GM21515 (cell line): ENCODE measurements around the gene SEC23A.
"Not testable (repeated sequence)": the region's sequence is repeated elsewhere in the genome, so short reads cannot be mapped to it uniquely, and the experiment has no call there.

ENCODE experiments used
- ATAC-seq: cut with Tn5 transposase; IDR thresholded peaks from one replicate; pipeline ENCODE4 v1.9.1; 2021; ENCODE audit not compliant: unreplicated experiment

The SEC23A gene

DNA sequence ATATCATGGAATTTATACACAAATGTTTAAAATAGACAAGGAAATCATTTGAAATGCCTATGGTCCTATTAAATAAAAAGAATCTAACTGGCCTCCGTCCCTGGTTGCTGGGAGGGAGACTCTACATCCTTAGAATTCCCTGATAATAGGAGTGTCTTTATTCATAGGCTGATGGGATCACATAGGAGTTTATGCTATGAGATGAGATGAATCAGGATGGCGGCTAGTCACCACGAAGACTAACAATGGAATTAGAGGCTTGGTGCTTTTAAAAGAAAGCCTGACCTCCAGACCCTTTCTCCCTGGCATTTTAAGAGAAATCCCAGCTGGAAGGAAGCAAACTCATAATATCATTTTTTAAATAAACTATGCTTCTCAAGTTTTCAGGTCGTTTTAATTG, 69.7 kb downstream of the SEC23A start:
- no peak for ATAC-seq

DNA sequence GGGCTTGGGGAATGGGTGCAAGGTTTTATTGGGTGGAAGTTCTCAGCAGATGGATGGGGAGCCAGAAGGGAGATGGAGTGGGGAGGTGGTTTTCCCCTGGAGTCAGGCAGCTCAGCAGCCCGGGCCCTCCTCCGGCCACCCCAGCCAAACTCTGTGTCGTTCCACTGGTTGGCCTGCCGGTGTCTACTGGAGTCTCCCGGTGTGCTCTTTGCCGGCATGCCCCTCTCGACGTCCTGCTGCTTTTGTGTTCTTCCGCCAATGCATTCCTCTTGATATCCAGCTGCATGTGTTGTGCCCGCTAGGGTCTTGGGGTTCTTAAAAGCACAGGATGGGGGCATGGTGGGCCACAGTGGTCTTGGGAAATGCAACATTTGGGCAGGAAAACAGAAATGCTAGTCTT, 72.8 kb downstream of the SEC23A start:
- ATAC-seq: no peak

DNA sequence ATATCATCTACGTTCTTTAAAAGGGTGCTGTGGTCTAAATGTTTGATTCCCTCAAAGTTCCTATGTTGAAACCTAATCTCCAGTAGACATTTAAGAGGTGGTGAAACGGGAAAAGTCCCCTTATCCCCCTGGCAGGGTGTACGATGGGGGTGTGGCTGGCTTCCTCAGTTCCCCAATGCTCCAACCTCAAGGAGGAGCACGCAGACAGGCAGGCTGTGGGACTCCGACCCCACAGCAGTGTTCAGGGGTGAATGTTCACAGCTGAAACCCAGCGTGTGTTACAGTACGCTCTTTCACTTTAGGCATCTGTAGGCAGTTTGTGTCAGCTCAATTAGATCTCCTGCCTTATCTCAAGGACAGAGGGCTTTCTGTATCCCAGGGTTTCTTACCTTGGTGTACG, 73.2 kb downstream of the SEC23A start:
- ATAC-seq: no peak

DNA sequence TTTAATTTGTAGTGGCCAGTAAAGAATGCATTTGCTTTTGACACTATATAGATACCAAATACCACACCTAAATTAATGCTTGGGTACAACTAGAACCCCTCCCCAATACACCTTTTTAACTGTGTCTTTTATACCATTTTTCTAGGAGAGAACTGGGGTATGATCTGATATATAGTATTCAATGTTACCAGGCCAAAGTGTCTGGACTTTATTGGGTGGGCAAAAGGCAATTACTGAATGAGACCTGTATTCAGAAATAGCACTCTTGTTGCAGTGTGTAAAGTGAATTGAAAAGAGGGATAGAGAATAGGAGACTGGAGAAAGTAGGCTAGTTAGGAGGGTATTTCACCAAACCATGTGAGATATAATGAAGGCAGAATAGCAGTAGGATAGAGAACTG, 74.4 kb downstream of the SEC23A start:
- ATAC-seq: no peak

DNA sequence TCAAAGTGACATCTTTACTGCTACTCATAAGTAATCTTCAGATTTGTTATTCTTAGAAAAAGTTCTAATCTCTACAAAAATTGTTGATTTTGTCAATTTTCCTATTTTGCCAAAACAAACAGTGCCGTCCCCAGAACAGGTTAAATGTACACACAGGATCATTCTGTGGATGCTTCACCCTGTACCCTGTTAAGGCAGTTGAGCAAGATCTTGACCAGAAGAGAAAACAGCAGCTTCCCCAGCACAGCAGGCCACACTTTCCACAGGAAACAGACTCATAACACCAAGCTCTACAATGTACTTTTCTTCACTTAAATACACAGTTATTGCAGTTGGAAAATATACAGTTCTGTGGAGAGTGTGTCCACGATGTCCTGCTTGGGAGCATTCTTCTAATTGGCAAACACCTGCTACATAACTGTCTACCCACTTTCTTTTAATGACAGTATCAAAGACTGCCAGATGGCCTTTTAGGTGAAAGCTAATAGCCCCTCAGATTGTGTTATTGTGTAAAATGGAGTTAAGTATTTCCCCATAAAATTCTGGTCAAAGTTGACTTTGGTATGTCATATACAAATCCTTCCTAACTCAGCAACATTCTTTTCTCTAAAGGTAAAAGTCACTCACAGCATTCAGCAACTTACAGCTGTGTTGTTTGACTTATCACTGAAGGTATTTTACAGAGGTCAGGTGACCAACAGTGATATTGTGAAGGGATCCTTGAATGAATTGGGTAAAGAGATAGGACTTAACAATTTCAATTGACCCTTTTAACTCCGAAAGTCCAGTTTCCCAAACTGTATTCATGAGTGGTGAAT, 77.0 kb downstream of the SEC23A start:
- ATAC-seq: no peak

DNA sequence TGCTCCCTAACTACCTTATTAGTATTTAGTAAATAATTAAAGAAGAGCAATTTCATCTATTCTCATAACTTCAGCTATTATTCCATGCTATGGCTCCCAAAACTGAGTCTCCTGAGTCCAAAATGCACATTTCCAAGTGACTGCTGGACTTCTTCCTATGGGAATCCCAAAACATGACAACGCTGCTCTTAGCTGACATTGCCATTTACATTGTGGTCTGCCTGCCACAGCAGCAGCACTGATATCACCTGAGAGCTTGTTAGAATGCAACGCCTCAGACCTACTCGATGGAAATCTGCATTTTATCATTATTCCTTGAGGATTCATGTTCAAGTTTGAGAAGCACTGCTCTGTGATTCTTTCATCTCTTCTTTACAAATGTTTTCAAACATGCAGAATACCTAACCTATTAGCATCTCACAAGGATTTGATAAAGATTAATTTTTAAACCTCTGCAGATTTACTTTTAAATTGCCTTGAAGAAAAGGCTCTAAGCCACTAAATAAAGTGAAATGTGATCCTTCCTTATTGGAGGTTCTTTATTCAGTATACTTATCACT, 77.7 kb downstream of the SEC23A start:
- ATAC-seq: no peak

DNA sequence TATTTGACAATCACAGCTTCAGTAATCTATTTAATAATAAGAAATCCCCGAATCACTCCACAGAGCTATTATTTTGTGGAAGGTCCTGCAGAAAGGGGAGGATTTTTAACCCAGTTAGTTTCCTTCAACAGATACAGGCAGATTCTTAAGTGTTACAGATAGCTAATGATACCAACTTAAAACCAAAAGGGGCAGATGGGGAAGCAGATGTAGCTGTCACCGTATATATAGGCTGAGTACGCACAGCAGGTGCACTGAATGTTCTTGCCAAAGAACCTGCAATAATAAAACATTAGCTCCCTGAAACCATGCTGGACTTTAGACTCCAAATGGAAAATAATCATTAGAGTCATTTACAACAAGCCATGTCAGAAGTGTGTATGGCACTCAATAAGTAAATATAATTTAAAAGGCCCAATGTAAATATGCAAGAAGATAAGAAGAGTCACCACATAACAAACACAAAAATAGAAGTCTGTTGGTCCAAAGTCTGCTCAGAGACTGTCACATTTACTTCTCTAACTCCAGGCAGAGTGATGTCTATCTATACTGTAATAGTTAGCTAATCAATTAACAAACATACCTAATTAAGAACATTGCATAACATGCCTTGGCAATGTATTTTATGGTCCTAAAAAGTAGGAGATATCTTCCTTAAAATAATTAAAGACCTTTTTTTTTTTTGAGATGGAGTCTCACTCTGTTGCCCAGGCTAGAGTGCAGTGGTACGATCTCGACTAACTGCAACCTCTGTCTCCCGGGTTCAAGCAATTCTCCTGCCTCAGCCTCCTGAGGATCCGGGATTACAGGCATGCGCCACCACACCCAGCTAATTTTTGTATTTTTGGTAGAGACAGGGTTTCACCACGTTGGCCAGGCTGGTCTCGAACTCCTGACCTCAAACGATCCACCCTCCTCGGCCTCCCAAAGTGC, 78.8 kb downstream of the SEC23A start:
- ATAC-seq: no peak

DNA sequence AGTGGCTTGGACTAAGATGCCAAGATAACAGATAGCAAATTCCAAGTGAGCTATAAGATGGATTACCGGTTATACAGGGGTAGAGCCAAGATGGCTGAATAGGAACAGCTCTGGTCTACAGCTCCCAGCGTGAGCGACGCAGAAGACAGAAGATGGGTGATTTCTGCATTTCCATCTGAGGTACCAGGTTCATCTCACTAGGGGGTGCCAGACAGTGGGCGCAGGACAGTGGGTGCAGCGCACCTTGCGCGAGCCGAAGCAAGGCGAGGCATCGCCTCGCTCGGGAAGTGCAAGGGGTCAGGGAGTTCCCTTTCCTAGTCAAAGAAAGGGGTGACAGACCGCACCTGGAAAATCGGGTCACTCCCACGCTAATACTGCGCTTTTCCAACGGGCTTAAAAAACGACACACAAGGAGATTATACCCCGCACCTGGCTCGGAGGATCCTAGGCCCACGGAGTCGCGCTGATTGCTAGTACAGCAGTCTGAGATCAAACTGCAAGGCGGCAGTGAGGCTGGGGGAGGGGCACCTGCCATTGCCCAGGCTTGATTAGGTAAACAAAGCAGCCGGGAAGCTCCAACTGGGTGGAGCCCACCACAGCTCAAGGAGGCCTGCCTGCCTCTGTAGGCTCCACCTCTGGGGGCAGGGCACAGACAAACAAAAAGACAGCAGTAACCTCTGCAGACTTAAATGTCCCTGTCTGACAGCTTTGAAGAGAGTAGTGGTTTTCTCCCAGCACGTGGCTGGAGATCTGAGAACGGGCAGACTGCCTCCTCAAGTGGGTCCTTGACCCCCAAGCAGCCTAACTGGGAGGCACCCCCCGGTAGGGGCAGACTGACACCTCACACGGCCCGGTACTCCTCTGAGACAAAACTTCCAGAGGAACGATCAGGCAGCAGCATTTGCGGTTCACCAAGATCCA, 85.7 kb downstream of the SEC23A start:
- not testable (repeated sequence) for ATAC-seq

DNA sequence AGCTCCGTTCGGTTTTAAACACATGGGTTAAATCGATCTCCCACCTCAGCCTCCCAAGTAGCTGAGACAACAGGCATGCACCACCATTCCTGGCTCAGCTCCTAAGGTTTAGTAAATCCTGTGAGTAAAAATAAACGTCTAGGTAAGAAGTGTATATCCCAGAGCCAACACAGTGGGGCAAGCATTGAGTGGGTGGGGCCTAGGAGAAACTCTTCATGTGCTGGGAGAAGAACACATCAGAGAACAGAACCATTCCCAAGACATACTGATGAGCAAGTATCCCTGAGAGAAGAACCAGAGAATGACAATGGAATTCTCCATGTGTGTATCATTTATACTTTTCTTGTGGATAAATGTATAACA, 86.3 kb downstream of the SEC23A start:
- no peak for ATAC-seq

DNA sequence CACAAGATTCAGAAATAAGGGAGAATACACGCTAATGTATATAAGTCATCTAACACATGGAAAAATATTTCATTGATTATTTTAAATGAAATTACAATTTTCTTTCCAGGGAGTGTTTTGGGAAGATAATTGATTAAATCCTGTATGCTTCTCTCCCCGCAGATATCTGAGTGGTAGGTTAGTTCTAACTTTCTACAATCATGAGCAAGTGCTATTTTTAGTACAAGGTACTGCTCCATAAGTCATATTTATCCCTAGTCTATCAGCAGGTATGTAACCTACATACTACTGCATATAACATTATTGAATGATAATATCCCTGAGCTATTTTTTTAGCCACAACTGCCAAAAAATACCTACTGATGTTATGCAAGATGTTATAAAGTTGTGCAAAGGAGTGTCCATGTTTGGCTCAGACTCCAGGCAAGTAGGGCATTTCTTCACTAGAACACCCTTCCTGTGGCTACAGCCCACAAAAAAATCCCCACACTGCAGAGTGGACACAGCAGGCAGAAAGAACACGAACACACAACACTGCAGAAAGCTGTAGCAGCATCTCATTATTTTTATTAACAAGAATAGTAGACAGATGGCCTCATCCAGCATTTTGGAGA, 87.0 kb downstream of the SEC23A start:
- ATAC-seq: no peak

DNA sequence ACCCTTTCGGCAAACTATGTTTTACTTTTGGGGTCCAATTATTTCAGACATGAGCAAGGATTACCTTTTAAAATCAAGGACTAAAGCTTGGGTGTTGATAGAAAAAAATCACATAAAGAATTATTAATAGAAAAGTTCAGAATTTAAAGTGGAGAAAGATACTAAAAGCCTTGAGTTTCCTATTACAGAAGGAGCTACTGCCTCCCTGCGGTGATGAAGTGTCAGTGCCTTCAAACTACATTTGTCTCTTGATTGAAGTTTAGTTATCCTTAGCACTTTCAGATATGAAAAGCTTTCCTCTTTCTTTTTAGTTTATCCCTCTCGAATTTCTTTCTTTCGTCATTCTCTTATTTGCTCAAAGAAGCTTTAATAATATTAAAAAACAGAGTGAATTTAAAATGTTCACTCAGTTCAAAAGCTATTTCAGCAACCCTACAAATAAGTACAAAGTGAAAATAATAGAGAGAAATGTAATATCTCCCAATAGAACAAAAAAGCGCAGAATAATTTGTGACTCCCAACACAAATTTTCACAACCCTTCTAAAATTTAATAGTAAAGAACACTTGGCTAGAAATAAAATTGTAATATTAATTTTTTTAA, 87.6 kb downstream of the SEC23A start:
- ATAC-seq: peak; percentile 80

DNA sequence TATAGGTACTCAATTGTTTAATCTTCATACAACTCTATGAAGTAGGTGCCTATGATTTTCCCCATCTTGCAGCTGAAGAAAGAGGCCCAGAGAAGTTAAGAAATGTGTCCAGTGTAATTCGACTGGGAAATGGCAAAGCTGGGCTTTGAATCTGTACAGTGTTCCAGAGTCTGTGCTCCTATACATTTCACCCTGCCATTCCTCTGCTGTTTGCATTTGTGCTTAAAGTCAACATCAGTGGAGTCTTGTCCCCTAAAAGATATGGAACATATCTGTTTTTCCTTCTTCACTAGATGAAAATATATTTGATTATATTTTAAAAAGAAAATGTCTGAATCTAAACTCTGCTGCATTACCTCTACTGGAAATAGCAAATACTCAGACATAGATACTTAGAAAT, 88.6 kb downstream of the SEC23A start:
- ATAC-seq: no peak

DNA sequence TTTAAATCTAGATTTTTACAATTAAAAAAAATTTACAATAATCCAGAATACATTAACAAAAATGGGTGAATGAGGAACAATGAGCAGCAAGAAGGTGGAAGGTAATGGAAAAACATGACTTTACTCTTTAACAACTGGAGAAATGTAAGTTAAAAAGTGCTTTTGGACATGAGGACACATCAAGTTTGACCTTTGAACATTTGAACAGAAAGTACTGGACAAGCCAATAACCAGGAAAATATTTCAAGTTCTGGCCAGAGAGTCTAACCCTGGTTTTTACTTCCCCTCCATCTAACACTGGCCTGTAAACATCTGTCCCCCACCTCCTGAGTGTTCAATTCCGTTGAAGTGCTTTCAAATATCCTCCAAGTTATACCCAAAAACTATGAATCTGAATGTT, 94.1 kb downstream of the SEC23A start:
- ATAC-seq: not testable (repeated sequence)

DNA sequence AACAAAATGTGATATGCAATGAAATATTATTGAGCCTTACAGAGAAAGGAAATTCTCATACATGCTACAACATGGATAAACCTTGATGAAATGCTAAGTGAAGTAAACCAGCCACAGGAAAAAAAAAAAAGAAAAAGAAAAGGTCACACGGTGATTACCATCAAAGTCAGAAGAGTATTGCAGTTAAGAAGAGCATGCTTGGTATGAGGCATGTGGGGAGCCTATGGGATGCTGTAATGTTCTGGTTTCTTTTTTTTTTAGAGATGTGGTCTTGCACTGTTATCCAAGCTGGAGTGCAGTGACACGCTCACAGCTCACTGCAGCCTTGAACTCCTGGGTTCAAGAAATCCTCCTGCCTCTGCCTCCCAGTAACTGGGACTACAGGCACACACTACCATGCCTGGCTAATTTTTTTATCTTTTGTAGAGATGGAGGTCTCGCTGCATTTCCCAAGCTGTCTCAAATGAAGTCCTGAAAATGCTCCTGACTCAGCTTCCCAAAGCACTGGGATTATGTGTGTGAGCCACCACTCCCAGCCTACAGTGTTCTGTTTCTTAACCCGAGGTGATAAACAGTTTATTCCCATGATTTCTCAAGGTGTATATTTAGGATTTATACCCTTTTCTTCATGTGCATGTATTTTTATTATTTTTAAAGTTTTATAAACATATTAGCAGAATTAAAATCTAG, 96.2 kb downstream of the SEC23A start:
- no peak for ATAC-seq

DNA sequence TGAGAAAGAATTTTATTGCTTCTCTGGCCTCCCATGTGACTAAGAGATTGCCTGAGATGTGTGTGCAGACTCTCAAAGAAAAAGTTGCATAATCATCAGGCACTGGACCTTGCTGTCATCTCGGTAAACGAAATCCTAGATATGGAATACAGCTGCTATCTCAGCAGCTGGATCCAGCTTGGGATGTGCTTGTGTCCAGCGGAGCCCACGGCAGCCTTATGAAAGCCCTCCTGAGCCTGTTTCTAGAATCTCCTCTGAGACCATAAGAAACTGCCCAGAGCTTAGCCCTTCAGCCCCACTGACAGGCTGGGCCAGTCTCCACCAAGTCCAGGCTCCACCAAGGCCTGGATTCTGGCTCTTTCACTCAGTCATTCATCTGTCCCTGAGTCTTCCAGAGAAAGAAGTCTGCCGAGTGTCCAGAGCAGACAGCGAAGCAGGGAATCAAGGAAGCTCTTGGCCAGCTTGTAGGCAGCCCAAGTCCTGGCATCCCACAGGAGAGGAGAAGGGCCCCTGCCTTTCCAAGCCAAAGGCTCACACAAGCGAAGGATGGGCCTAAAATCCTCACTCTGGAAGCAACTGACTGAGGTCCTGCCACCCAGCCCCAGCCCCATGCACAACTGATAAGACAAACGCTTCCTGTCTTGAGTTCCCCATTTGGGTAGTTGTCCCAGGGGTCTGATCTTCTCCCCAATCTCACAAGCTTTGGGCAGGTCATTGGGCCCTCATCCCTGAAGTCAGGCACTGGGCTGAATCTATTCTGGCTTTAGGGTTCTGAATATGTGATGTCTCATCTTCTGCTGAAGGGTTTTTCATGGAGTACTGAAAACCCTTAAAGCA, 97.8 kb downstream of the SEC23A start:
- no peak for ATAC-seq

DNA sequence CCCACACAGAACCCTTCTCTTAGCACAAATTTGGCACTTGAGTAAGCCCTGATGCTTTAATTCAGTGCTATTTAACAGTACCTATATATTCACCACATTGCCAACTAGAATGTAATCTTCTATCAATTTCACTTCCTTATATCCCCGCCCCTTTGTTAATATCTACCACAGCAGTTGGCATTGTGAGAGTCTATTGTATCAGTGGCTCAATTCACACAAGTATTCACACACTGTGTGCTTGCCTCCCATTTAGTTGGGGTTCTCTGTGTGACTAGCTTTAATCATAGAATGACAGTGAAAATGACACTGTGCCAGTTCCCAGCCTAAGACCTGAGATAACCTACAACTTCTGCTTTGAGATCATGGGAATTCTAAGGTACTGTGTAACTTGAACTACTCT, 103.1 kb downstream of the SEC23A start:
- ATAC-seq: no peak

DNA sequence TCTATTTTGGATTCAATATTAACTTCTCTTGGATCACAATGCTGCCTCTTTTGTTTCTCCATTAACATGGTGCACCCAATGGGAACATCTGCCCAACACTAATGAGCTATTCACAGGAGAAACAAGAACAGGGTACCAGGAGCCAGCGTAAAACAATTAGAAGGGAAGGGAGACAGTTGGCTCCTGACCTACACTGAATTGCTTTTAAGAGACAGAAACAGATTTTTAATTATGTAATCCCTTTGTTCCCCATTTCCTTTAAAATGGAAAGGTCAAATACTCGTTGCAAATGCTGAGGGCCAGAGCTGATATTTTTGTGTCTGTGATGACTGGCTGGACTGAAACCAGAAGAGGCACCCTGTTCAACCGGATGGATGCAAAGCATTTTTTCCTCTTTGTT, 108.3 kb downstream of the SEC23A start:
- no peak for ATAC-seq

DNA sequence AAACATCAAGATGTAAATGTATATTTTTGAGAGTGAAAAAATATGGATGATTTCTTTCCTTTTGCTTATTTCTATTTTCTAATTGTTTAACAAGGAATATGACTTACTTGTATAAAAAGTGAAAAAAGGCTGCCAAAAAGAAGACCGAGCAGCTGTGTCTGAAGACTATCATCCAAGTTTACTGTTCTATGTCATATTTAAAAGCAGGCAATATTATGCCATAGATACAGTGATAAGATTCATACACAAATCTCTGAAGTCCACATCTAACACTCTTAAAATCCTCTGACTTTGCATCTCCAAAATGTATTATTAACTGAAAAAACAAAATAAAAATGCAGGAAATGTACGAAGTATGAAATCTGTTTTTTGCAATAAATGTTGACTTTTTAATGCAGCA, 109.1 kb downstream of the SEC23A start:
- ATAC-seq: no peak
